ENCODE results near the gene QSOX1. TPM values are rescaled to one million over a fixed set of nuclear protein-coding genes. Genes with fewer than 3 reads are reported as not detected.
A peak's percentile ranks its signal among the peaks of the same experiment; 100 is the strongest.
"Not testable (repeated sequence)": the region's sequence is repeated elsewhere in the genome, so short reads cannot be mapped to it uniquely, and the experiment has no call there.

Gene QSOX1
- polyA plus RNA-seq (ENCODE audit: insufficient read length in 4 of 4), result 10 to 100 TPM; 52.7 to 73.5 (median 63.2) TPM

- peak; percentile 73 to 82 (median 76) for DNase-seq (ENCODE audit: low read depth in 4 of 4, low spot score in 2 of 4)
These were observed at the start of gene QSOX1 for GRCh38 chr1:180154325-180155181. Gene QSOX1 (plus strand): TSS chr1:180154869. CDS start chr1:180154908, 39 bp downstream.

DNA sequence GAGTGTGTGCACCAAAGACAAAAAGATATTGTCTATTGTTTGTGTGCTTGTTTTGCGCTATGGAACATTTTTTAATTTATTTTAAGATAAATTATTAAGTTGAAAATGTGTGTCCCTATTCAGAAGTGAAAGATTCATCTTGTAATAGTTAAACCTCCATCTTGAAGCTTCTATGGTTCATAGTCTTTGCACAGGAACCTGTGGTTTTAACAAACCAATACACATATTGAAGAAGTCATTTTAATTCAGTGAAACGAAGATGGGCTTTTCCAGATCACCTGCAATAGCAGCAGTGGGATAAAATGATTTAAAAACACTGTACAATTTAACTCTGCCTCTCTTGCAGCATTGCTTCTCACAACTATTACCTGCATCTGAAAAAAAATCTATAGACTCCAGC, 42.6 kb upstream of the QSOX1 start:
- no peak for DNase-seq (ENCODE audit: low read depth in 4 of 4, low spot score in 2 of 4)

- peak in 2 of 4 donors; percentile 23 to 27 for DNase-seq (ENCODE audit: low read depth in 4 of 4, low spot score in 2 of 4)
These were observed 41.6 kb upstream of the QSOX1 start for GRCh38 chr1:180112984-180113647.

DNA sequence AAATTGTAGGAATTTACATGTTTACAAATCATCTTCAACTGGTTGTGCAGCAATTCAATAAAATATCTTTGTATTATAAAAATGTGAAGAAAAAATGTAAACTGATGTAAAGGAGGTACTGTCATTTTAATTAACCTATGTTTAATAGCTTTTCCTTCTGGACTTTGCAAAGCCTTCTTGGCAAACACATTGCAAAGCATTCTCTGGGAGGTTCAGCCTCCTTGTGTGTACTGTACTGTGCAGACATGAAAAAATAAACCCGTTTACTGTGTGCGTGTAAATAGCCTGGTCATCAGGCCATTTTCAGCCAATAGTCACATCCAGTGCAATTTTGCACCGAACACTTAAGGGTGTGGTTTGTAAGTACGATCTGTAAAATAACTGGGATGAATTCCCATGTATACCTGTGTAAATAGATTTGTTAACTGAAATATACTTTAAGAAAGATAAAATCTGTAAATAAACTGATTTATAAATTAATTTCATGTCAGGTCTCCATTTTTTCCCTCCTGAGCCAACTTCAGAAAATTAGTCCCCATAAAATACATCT, 40.2 kb upstream of the QSOX1 start:
- no peak for DNase-seq (ENCODE audit: low read depth in 4 of 4, low spot score in 2 of 4)

GRCh38 chr1:180116964-180117763, 37.5 kb upstream of the QSOX1 start:
- no peak for DNase-seq (ENCODE audit: low read depth in 4 of 4, low spot score in 2 of 4)

DNA sequence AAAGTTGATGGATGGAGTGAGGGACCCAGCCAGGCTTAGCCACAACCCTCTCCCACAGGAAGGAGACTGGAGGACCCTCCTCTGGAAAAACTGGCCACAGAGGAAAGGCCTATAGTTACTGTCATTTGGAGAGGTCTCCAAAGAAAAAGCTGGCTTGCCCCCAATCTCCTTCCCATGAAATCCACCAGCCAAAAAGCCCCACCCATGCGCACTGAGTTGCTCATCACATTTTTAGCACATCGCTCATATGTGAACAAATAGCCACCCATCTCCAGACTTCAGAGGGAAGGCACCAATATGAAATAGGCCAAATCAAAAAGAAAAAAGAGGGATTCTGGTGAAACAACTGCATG, 36.9 kb upstream of the QSOX1 start:
- DNase-seq (ENCODE audit: low read depth in 4 of 4, low spot score in 2 of 4), result no peak

DNA sequence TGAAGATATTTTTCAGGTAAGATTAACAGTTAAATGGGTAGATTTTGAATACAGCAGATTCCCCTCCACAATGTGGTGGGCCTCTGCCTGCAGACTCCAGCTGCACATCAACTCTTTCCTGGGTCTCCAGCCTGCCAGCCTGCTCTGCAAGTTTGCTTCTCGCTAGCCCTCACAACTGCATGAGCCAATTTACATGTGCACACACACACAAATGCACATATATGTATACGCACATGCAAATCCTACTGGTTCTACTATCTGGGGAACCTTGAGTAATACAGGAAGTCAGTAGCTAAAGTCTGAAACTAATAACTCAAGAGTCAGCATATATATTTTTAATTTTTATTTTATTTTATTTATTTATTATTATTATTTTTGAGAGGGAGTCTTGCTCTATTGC, 34.8 kb upstream of the QSOX1 start:
- no peak for DNase-seq (ENCODE audit: low read depth in 4 of 4, low spot score in 2 of 4)

- DNase-seq (ENCODE audit: low read depth in 4 of 4, low spot score in 2 of 4), result no peak
These were observed 31.2 kb upstream of the QSOX1 start for GRCh38 chr1:180123463-180123936.

DNA sequence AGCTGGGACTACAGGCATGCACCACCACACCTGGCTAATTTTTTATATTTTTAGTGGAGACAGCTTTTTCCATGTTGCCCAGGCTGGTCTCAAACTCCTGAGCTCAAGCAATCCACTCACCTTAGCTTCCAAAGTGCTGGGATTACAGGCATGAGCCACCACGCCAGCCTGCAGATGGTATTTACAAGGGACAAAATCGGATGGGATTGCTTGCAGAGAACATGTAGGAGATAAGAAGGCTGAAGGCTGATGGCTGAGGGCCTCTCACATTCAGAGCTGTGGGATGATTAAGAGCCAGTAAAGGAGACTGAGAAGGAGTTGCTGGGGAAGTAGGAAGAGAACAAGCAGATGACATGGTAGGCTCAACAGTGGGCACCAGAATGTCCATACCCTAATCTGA, 24.0 kb upstream of the QSOX1 start:
- DNase-seq (ENCODE audit: low read depth in 4 of 4, low spot score in 2 of 4), result no peak

DNA sequence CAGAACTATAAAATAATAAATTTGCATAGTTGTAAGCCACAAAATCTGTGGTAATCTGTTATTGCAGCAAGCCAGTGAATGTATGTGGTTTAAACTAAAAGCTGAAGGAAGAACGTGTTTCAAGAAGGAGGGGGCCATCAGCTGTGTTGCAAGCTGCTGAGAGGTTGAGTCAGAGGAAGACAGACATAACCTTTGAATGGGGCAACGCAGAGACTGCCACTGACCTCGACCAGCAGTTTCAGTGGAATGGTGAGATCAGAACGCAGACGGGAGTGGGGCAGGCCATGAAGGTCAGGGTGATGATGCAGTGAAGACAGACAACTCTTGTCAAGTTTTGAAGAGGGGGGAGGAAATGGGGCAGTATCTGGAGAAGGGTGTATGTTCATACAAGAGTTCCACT, 23.2 kb upstream of the QSOX1 start:
- DNase-seq (ENCODE audit: low read depth in 4 of 4, low spot score in 2 of 4), result no peak

- DNase-seq (ENCODE audit: low read depth in 4 of 4, low spot score in 2 of 4), result no peak
These were observed 21.5 kb upstream of the QSOX1 start for GRCh38 chr1:180133193-180133592.

DNA sequence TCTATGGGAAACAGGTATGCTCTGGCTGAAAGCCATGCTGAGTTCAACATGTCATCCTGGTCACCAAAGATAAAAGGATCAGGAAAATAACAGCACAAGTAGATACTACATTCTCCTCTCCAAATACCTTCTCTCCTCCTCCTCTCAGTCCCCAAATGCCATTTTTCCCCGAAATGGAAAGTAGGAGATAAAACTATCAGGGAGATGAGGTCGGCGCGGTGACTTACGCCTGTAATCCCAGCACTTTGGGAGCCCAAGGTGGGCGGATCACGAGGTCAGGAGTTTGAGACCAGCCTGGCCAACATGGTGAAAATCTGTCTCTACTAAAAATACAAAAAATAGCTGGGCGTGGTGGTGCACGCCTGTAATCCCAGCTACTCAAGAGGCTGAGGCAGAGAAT, 21.0 kb upstream of the QSOX1 start:
- DNase-seq (ENCODE audit: low read depth in 4 of 4, low spot score in 2 of 4), result not testable (repeated sequence)

GRCh38 chr1:180135535-180135934, 19.1 kb upstream of the QSOX1 start:
- DNase-seq (ENCODE audit: low read depth in 4 of 4, low spot score in 2 of 4), result no peak

- DNase-seq (ENCODE audit: low read depth in 4 of 4, low spot score in 2 of 4), result no peak
These were observed 18.2 kb upstream of the QSOX1 start for GRCh38 chr1:180136331-180136967.

DNA sequence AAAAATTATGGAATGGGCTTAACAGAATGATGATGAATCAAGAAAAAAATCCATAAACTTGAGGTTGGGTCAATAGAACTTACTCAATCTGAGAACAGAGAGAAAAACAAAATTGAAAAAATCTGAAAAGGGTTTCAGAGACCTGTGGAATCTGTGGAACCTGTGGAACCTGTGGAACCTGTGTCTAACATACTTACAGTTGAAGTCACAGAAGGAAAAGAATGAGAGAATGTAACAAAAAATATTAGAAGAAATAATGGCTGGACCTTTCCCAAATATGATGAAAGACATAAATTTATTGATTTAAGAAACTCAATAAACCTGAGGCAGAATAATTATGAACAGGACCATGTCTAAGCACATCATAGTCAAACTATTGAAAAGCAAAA, 17.7 kb upstream of the QSOX1 start:
- no peak for DNase-seq (ENCODE audit: low read depth in 4 of 4, low spot score in 2 of 4)

- DNase-seq (ENCODE audit: low read depth in 4 of 4, low spot score in 2 of 4), result no peak
These were observed 16.9 kb upstream of the QSOX1 start for GRCh38 chr1:180137776-180138175.

DNA sequence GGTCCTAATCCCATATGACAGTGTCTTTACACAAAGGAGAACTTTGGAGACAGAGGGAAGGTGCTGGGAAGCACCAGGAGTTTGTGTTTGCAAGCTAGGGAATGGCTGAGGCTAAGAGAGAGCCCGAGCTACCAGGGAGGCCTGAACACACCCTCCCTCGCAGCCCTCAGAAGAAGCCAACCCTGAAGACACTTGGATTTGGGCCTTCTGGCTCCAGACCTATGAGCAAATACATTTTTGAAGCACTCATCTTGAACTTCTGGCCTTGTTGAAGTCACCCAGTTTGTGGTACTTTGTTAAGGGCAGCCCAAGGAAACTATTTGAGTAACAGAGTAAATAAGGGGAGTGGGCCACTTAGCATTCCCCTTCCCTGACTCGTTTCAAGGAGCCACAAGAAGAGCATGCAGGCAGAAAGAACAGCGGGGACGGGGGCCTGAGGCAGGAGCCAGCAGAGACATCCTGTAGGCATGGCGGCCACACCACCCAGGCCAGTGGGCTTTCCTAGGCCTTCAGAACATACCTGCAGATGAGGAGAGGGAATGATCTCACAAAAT, 13.2 kb upstream of the QSOX1 start:
- DNase-seq (ENCODE audit: low read depth in 4 of 4, low spot score in 2 of 4), result no peak

- no peak for DNase-seq (ENCODE audit: low read depth in 4 of 4, low spot score in 2 of 4)
These were observed 11.3 kb upstream of the QSOX1 start for GRCh38 chr1:180143359-180143758.

DNA sequence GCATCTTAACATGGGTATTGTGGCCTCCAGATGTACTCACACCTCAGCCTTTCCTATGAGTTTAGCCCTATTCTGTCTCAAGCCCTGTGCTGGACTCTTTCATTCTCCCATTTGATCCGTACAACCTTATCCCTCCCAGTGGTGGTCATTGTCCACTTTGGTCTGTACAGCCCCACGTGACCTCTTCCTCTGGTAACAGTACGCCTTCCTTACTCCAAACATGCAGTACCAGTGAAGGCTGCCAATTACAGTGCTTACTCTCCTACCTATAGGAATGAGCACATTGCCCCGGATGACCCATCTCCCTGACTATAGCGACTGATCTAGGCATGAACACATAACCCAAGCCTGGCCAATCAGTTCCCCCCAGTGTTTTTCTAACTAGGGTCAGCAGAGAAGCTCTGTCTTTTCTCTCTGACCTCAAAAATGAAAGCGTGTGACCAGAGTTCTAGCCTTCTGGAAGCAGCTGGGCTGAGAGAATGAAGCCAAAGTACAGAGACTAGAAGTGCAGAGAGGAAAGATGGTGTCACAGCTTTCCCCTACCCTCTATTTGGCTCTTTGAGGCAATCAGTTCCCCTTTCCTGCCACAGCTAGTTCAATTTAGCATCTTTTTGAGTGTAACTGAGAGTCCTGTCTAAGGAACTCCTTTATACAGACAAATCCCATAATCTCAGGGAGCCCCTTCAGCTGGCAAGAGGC, 9.9 kb upstream of the QSOX1 start:
- no peak for DNase-seq (ENCODE audit: low read depth in 4 of 4, low spot score in 2 of 4)
